Natural killer cell (primary cell): ENCODE measurements around the gene NEK5. TPM values are rescaled to one million over a fixed set of nuclear protein-coding genes. Genes with fewer than 3 reads are reported as not detected.

Experiments used
- ATAC-seq, 3 donors: fragments of 150-1000 bp in 2 of 3; fragments of 200-7000 bp in 1 of 3; cut with Tn5 transposase; 1 replicate in 1 of 3; 2 replicates in 2 of 3; pipeline ENCODE4 v1.10.0; 2021; ENCODE audit warnings: mild to moderate bottlenecking in 2 of 3, moderate library complexity in 2 of 3
- DNase-seq, 2 donors: peaks; one replicate each; pipeline versions ENCODE4 v3.0.0 to v3.0.0-alpha.2; 2013 to 2021; ENCODE audit warnings: mixed read lengths in 1 of 2
- H3K27ac ChIP-seq: one replicate; pipeline ENCODE4 v1.5.1; 2013; ENCODE audit warnings: mild to moderate bottlenecking, low read length
- H3K27me3 ChIP-seq: one replicate; pipeline ENCODE4 v1.6.1; 2013; ENCODE audit warnings: low read length; ENCODE audit not compliant: control insufficient read depth, insufficient read depth
- H3K36me3 ChIP-seq: one replicate; pipeline ENCODE4 v1.6.1; 2013; ENCODE audit warnings: low read length; ENCODE audit not compliant: control insufficient read depth, insufficient read depth
- H3K4me1 ChIP-seq: one replicate; pipeline ENCODE4 v1.6.1; 2013; ENCODE audit warnings: low read length; ENCODE audit not compliant: control insufficient read depth, insufficient read depth
- H3K4me3 ChIP-seq: one replicate; pipeline ENCODE4 v1.5.1; 2013; ENCODE audit warnings: low read length
- H3K9me3 ChIP-seq: one replicate; pipeline ENCODE4 v1.6.1; 2013; ENCODE audit warnings: low read length; ENCODE audit not compliant: control insufficient read depth, insufficient read depth
- H3K27ac Mint-ChIP-seq, 2 donors: one replicate each; pipeline ENCODE4 v1.8.0; 2022; ENCODE audit warnings: mild to moderate bottlenecking in 2 of 2, mixed read lengths in 2 of 2, moderate library complexity in 1 of 2
- H3K27me3 Mint-ChIP-seq, 2 donors: one replicate each; pipeline ENCODE4 v1.8.0; 2022; ENCODE audit warnings: low read depth in 2 of 2, mixed read lengths in 2 of 2
- H3K36me3 Mint-ChIP-seq: one replicate; pipeline ENCODE4 v1.8.0; 2022; ENCODE audit warnings: mixed read lengths
- H3K4me1 Mint-ChIP-seq, 2 donors: one replicate each; pipeline ENCODE4 v1.8.0; 2022; ENCODE audit warnings: mixed read lengths in 2 of 2
- H3K4me3 Mint-ChIP-seq: one replicate; pipeline ENCODE4 v1.8.0; 2022; ENCODE audit warnings: mild to moderate bottlenecking, moderate library complexity, mixed read lengths
- H3K9me3 Mint-ChIP-seq, 2 donors: one replicate each; pipeline ENCODE4 v1.8.0; 2022; ENCODE audit warnings: mixed read lengths in 2 of 2
- CTCF ChIP-seq: fragments of 200-600 bp; IDR thresholded peaks from one replicate; pipeline ENCODE4 v1.8.0; 2022; ENCODE audit warnings: antibody characterized with exemption
- WGBS: methylation state at CpG from one replicate; pipeline ENCODE4 v1.1.7; 2013; ENCODE audit warnings: missing lambda C conversion rate; ENCODE audit not compliant: insufficient coverage; 5-methylcytosine and 5-hydroxymethylcytosine counted together
- intact Hi-C: fragments of 100-400 bp; cut with micrococcal nuclease; formaldehyde crosslinking; loops from one replicate; pipeline ENCODE4 v1.14.2; 2022
- total RNA-seq, 4 donors: library from RNA; stranded (reverse); fragments of 120-200 nt in 1 of 4; gene quantifications; one replicate each; pipeline versions ENCODE4 v1.2.3 to v1.2.4, GENCODE V29; 2013 to 2022

Gene NEK5
- total RNA-seq, 3 donors from 2014 or later (not counting 1 experiment from before 2014, with no cell fraction given) = 0.13 TPM; not detected in 2

- no peak for TF ChIP-seq CTCF
- H3K4me3 ChIP-seq = no peak overlapping the region
- DNase-seq (no peak), ATAC-seq (no peak)
- no peaks in the 10 kb centered on the region for H3K27me3 ChIP-seq
- H3K9me3 Mint-ChIP-seq = no peaks in the 10 kb centered on the region
- H3K27ac Mint-ChIP-seq = no peak overlapping the region
- no peaks in the 10 kb centered on the region for H3K36me3 ChIP-seq
- no peaks in the 10 kb centered on the region for H3K4me1 ChIP-seq
- 83% methylated on average over 4 of the region's 4 CpGs for WGBS
- no peak overlapping the region for H3K27ac ChIP-seq
- no peak overlapping the region for H3K4me3 Mint-ChIP-seq
- intact Hi-C loops = no loop called here
- H3K27me3 Mint-ChIP-seq = peaks cover 15 to 53% of the 10 kb centered on the region in 2 donors
- no peaks in the 10 kb centered on the region for H3K4me1 Mint-ChIP-seq
- H3K9me3 ChIP-seq = no peaks in the 10 kb centered on the region
- H3K36me3 Mint-ChIP-seq = no peaks in the 10 kb centered on the region
Measured at GRCh38 chr13:51996641-51997040, 132.2 kb downstream of the NEK5 start.

DNA sequence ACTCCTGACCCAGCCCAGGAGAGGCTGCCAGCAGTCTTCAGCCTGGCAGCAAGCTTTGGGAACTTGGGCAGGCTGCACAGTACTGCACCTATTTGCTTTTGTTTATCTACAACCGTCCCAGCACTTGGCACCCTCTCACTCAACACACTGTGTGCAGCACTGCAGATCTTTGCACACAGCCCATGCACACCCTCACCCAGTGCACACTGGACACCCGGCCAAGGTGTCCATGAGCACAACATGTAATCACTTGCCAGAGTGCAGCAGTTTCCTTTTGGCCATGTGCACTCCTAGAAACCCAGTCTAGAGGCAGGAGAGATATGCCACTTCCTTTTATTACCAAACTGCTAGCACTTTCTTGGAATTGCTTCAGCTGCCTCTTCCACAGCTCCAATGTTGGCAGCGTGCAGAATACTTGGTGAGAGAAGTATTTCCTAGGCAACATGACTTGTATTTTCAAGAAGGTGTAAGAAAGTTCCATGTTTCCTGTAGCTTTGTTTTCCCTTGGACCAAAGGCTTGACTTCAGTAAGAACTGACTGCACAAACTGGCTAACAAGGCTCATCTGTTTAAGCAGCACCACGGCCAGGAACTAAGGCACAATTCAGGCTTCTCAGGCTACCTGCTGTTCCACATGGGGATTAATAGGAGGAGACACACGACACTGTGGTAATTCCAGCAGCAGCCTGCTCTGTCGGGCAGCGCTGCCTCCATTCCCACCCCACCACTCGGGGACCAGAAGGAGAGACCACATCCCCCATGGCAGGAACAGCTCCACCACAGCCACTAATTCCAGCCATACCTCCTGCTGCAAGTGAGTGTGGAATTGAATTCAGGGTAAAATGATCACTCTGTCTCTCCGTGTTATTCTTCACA is 133.0 kb downstream of the NEK5 start:
- Histone ChIP-seq H3K4me1 (no peaks in the 10 kb centered on the region), H3K4me3 (no peak overlapping the region), H3K27ac (no peak overlapping the region), H3K36me3 (no peaks in the 10 kb centered on the region), H3K9me3 (no peaks in the 10 kb centered on the region), H3K27me3 (no peaks in the 10 kb centered on the region)
- H3K9me3 Mint-ChIP-seq = no peaks in the 10 kb centered on the region
- no peak for TF ChIP-seq CTCF
- intact Hi-C loops = no loop called here
- no peak overlapping the region for H3K4me3 Mint-ChIP-seq
- H3K27me3 Mint-ChIP-seq = peaks cover 13 to 60% of the 10 kb centered on the region in 2 donors
- H3K4me1 Mint-ChIP-seq = no peaks in the 10 kb centered on the region
- ATAC-seq (no peak), DNase-seq (no peak)
- no peaks in the 10 kb centered on the region for H3K36me3 Mint-ChIP-seq
- WGBS = 48% methylated on average over 6 of the region's 9 CpGs
- no peak overlapping the region for H3K27ac Mint-ChIP-seq

GRCh38 chr13:51993713-51994112 is 135.2 kb downstream of the NEK5 start:
- Histone ChIP-seq H3K4me3 (no peak overlapping the region), H3K36me3 (no peaks in the 10 kb centered on the region), H3K27me3 (no peaks in the 10 kb centered on the region), H3K4me1 (no peaks in the 10 kb centered on the region), H3K9me3 (no peaks in the 10 kb centered on the region), H3K27ac (no peak overlapping the region)
- Mint-ChIP-seq H3K9me3 (no peaks in the 10 kb centered on the region), H3K27ac (no peak overlapping the region), H3K4me3 (no peak overlapping the region), H3K4me1 (no peaks in the 10 kb centered on the region), H3K36me3 (no peaks in the 10 kb centered on the region), H3K27me3 (peaks cover 5 to 54% of the 10 kb centered on the region in 2 donors)
- 89% methylated on average over 1 of the region's 2 CpGs for WGBS
- DNase-seq = no peak
- intact Hi-C loops = no loop called here
- no peak for ATAC-seq
- no peak for TF ChIP-seq CTCF
